ENCODE results near the gene PRMT9. TPM values are rescaled to one million over a fixed set of nuclear protein-coding genes. Genes with fewer than 3 reads are reported as not detected.

The PRMT9 gene
- total and polyA plus RNA-seq, 9 of the 15 experiments (the other 6 are each of a cell fraction or from before 2014, with no cell fraction given), result 3.5 to 15.6 (median 7.2) TPM

GRCh38 chr4:147704846-147705245, 20.9 kb upstream of the PRMT9 start (continued):
- no peak for TF ChIP-seq HINFP (tag; conservative IDR thresholded peaks at IDR 0.05; ENCODE audit: low read depth)
- no peak for TF ChIP-seq NCOA1 (IDR thresholded peaks at IDR 0.05; ENCODE audit: low read depth)
- TF ChIP-seq HNRNPK (IDR thresholded peaks at IDR 0.05; ENCODE audit: low read depth, low read length, poor library complexity, severe bottlenecking), result no peak

GRCh38 chr4:147696866-147697265, 12.9 kb upstream of the PRMT9 start:
- H4K20me1 ChIP-seq (replicated peaks; ENCODE audit: control insufficient read depth, insufficient read depth, low read length), result no peaks in the 10 kb centered on the region
- intact Hi-C loops (cut with micrococcal nuclease) (loop anchor here (10.0 kb wide), 1 partner anchor 172 kb away; no protein-coding TSS in a partner anchor), in situ Hi-C loops (cut with MboI) (no loop called here)
- 8% methylated on average over 1 of the region's 1 CpG for WGBS (ENCODE audit: insufficient coverage, low coverage, missing lambda C conversion rate)
- no peaks in the 10 kb centered on the region for H3K4me1 ChIP-seq (replicated peaks in 1 of 2; ENCODE audit: control insufficient read depth in 2 of 2, insufficient read depth in 2 of 2, low read length in 2 of 2)
- no peaks in the 10 kb centered on the region for H3K9me1 ChIP-seq (ENCODE audit: control insufficient read depth, insufficient read depth, low read length)
- no peak for DNase-seq (ENCODE audit: extremely low read depth in 1 of 4, low spot score in 3 of 4)
- H3K79me2 ChIP-seq (ENCODE audit: control insufficient read depth, insufficient read depth, low read length), result no peaks in the 10 kb centered on the region
- no peak overlapping the region for H3K4me2 ChIP-seq (ENCODE audit: insufficient read depth, low read length)
- ChIA-PET CTCF (ENCODE audit: low intra/inter-chr PET ratio) (no interaction called here), POLR2A (interaction anchor here (3.0 kb wide), 1 partner anchor 13 kb away, joined by 11 read pairs; the partner anchor contains the start of gene PRMT9)
- no peak overlapping the region for H3K4me3 ChIP-seq
- no peak overlapping the region for H3K9ac ChIP-seq (ENCODE audit: insufficient read depth in 1 of 2, low read depth in 2 of 2, low read length in 2 of 2)
- FAIRE-seq, result no peak
- no peak overlapping the region for H3K27ac ChIP-seq (ENCODE audit: extremely low read depth, low read depth, low read length)
- no peaks in the 10 kb centered on the region for H3K9me3 ChIP-seq (replicated peaks; ENCODE audit: control insufficient read depth, insufficient read depth, low read depth, low read length)
- no peak overlapping the region for H2AFZ ChIP-seq (ENCODE audit: low read depth, low read length)
- TF ChIP-seq MEF2A (IDR thresholded peaks at IDR 0.05; ENCODE audit: control insufficient read depth, low read depth, low read length), result no peak
- no peak for TF ChIP-seq BRD9 (IDR thresholded peaks at IDR 0.05; ENCODE audit: low read depth, partially characterized antibody)
- no peak for TF ChIP-seq MCM2 (IDR thresholded peaks at IDR 0.05; ENCODE audit: low read depth)
- TF ChIP-seq YY1 (IDR thresholded peaks at IDR 0.05; ENCODE audit: borderline replicate concordance in 1 of 3, control insufficient read depth in 1 of 3, extremely low read depth in 1 of 3, insufficient read depth in 3 of 3, insufficient read length in 1 of 3, insufficient replicate concordance in 2 of 3, low read depth in 1 of 3, low read length in 2 of 3), result no peak
- TF ChIP-seq TCF7 (IDR thresholded peaks at IDR 0.05; ENCODE audit: borderline replicate concordance), result no peak
- TF ChIP-seq ARHGAP35 (IDR thresholded peaks at IDR 0.05; ENCODE audit: partially characterized antibody), result no peak
- no peak for TF ChIP-seq DMBX1 (CRISPR knock-in tag; IDR thresholded peaks at IDR 0.05; ENCODE audit: borderline replicate concordance)
- no peak for TF ChIP-seq SMARCA5 (IDR thresholded peaks at IDR 0.05)
- no peak for TF ChIP-seq DPF2 (IDR thresholded peaks at IDR 0.05)
- TF ChIP-seq ZHX1 (conservative IDR thresholded peaks at IDR 0.05; ENCODE audit: low read length), result no peak
- TF ChIP-seq ATF1 (CRISPR knock-in tag; IDR thresholded peaks at IDR 0.05), result no peak
- TF ChIP-seq ATF1 (tag; IDR thresholded peaks at IDR 0.05), result no peak
- TF ChIP-seq IRF2 (CRISPR knock-in tag; IDR thresholded peaks at IDR 0.05), result no peak
- H3K36me3 ChIP-seq (ENCODE audit: control insufficient read depth, insufficient read depth, low read length), result no peaks in the 10 kb centered on the region
- BruUV-seq (replicated peaks), result no TSS peak
- peaks cover 15 to 24% of the 10 kb centered on the region in 2 experiments; a peak in 4 of 5 replicates for H3K27me3 ChIP-seq (ENCODE audit: control insufficient read depth in 2 of 2, insufficient read depth in 2 of 2, low read length in 2 of 2)
- no peak for ATAC-seq

Data from K562 (cell line).